Occipital lobe (tissue), 2 donors: ENCODE measurements around the gene EGLN3. TPM values are rescaled to one million over a fixed set of nuclear protein-coding genes. Genes with fewer than 3 reads are reported as not detected.

Experiments
- DNase-seq: peaks from one replicate; lab custom pipeline; 2025; lab: John Stamatoyannopoulos, UW
- total RNA-seq: library from RNA; depleted of rRNA; stranded (reverse); fragments of >200 nt; gene quantifications from one replicate; pipeline ENCODE4 v1.2.3, GENCODE V29; 2014

Gene EGLN3
- total RNA-seq, 1 donor from 2014 or later = 9.7 TPM

GRCh38 chr14:33876274-33876673 is 74.6 kb downstream of the EGLN3 start:
- DNase-seq = no peak
